GM23338 (cell line): ENCODE measurements around the gene MRGPRG. TPM values are rescaled to one million over a fixed set of nuclear protein-coding genes. Genes with fewer than 3 reads are reported as not detected.

ENCODE experiments used
- ATAC-seq: fragments of 200-7000 bp; cut with Tn5 transposase; 3 replicates; pipeline ENCODE4 v1.9.1; 2020
- DNase-seq: peaks from one replicate; pipeline ENCODE4 v3.0.0-alpha.2; 2015; ENCODE audit warnings: low spot score
- H2AFZ ChIP-seq: fragments of 200-600 bp; sonication (generic); 2 replicates; pipeline ENCODE4 v1.8.0; 2016; ENCODE audit warnings: antibody characterized with exemption, mild to moderate bottlenecking, moderate library complexity
- H3F3A ChIP-seq: fragments of 200-600 bp; sonication (generic); replicated peaks from 2 replicates; pipeline ENCODE4 v1.8.0; 2017; ENCODE audit warnings: antibody characterized with exemption, mixed run types, low read depth
- H3K27ac ChIP-seq: fragments of 200-600 bp; sonication (generic); 2 replicates; pipeline ENCODE4 v1.6.1; 2016; ENCODE audit warnings: low read depth
- H3K27me3 ChIP-seq: fragments of 200-600 bp; sonication (generic); 2 replicates; pipeline ENCODE4 v1.8.0; 2016; ENCODE audit warnings: mild to moderate bottlenecking, mixed run types, moderate library complexity; ENCODE audit not compliant: insufficient read depth
- H3K36me3 ChIP-seq: fragments of 200-600 bp; sonication (generic); 2 replicates; pipeline ENCODE4 v1.8.0; 2016; ENCODE audit warnings: mild to moderate bottlenecking; ENCODE audit not compliant: insufficient read depth
- H3K4me1 ChIP-seq: fragments of 200-600 bp; sonication (generic); 2 replicates; pipeline ENCODE4 v1.8.0; 2016; ENCODE audit warnings: mild to moderate bottlenecking, moderate library complexity; ENCODE audit not compliant: insufficient read depth
- H3K4me2 ChIP-seq: fragments of 200-600 bp; sonication (generic); 2 replicates; pipeline ENCODE4 v1.7.1; 2017; ENCODE audit warnings: mixed run types
- H3K4me3 ChIP-seq: fragments of 200-600 bp; sonication (generic); 2 replicates; pipeline ENCODE4 v1.6.1; 2016; ENCODE audit warnings: mixed run types
- H3K79me2 ChIP-seq: fragments of 200-600 bp; sonication (generic); replicated peaks from 2 replicates; pipeline ENCODE4 v1.8.0; 2017; ENCODE audit warnings: mild to moderate bottlenecking; ENCODE audit not compliant: insufficient read depth
- H3K9me2 ChIP-seq: fragments of 200-600 bp; sonication (generic); 2 replicates; pipeline ENCODE4 v1.8.0; 2017; ENCODE audit not compliant: insufficient read depth
- H4K20me1 ChIP-seq: fragments of 200-600 bp; sonication (generic); replicated peaks from 2 replicates; pipeline ENCODE4 v1.8.0; 2017; ENCODE audit warnings: mild to moderate bottlenecking; ENCODE audit not compliant: insufficient read depth
- H3K27ac Mint-ChIP-seq: 2 replicates; pipeline ENCODE4 v1.8.0; 2020; ENCODE audit warnings: inconsistent platforms, mild to moderate bottlenecking, moderate library complexity, mixed read lengths
- H3K27me3 Mint-ChIP-seq: 3 replicates; pipeline ENCODE4 v1.8.0; 2022; ENCODE audit warnings: low read depth, mild to moderate bottlenecking, moderate library complexity, mixed read lengths, inconsistent platforms; ENCODE audit not compliant: insufficient read depth, poor library complexity
- H3K36me3 Mint-ChIP-seq: 3 replicates; pipeline ENCODE4 v1.8.0; 2021; ENCODE audit warnings: low read depth, mild to moderate bottlenecking, inconsistent platforms, moderate library complexity, mixed read lengths
- H3K4me1 Mint-ChIP-seq: 3 replicates; pipeline ENCODE4 v1.8.0; 2020; ENCODE audit warnings: mild to moderate bottlenecking, inconsistent platforms, mixed read lengths
- H3K4me3 Mint-ChIP-seq: 3 replicates; pipeline ENCODE4 v1.8.0; 2021; ENCODE audit warnings: moderate library complexity, mild to moderate bottlenecking, inconsistent platforms, mixed read lengths
- H3K9me3 Mint-ChIP-seq: 3 replicates; pipeline ENCODE4 v1.8.0; 2020; ENCODE audit warnings: moderate library complexity, mild to moderate bottlenecking, inconsistent platforms, mixed read lengths
- CREB1 ChIP-seq: fragments of 250-450 bp; sonication (Bioruptor Pico); IDR thresholded peaks from 2 replicates; pipeline ENCODE4 v1.5.0; 2020; ENCODE audit warnings: low read depth, mild to moderate bottlenecking, moderate library complexity
- CTCF ChIP-seq, 2 experiments: fragments of 200-600 bp in 1 of 2; sonication (generic) in 1 of 2; conservative IDR thresholded peaks; 2 replicates each; pipeline versions ENCODE4 v1.5.1 to v1.6.1; 2016 to 2017; ENCODE audit warnings: antibody characterized with exemption in 2 of 2, low read depth in 2 of 2, mild to moderate bottlenecking in 2 of 2, moderate library complexity in 1 of 2
- EZH2 ChIP-seq: fragments of 200-600 bp; sonication (generic); IDR thresholded peaks from one replicate; pipeline ENCODE4 v1.8.0; 2017; ENCODE audit warnings: antibody characterized with exemption, mild to moderate bottlenecking, low read depth; ENCODE audit not compliant: unreplicated experiment
- EZH2phosphoT487 ChIP-seq: fragments of 200-600 bp; sonication (generic); IDR thresholded peaks from one replicate; pipeline ENCODE4 v1.8.1; 2018; ENCODE audit warnings: antibody characterized with exemption; ENCODE audit not compliant: unreplicated experiment
- NANOG ChIP-seq: IDR thresholded peaks from 2 replicates; pipeline ENCODE4 v1.6.1; 2016; ENCODE audit warnings: antibody characterized with exemption, borderline replicate concordance
- REST ChIP-seq: IDR thresholded peaks from one replicate; pipeline ENCODE4 v1.6.1; 2018; ENCODE audit warnings: antibody characterized with exemption; ENCODE audit not compliant: unreplicated experiment
- ZNF331 ChIP-seq: fragments of 250-450 bp; sonication (Bioruptor Pico); IDR thresholded peaks from 2 replicates; pipeline ENCODE4 v1.5.0; 2020; ENCODE audit warnings: low read depth, mild to moderate bottlenecking, moderate library complexity
- ZNF462 ChIP-seq: fragments of 250-450 bp; sonication (Bioruptor Pico); IDR thresholded peaks from 2 replicates; pipeline ENCODE4 v1.5.0; 2020; ENCODE audit warnings: mild to moderate bottlenecking, moderate library complexity
- polyA plus RNA-seq: library from polyadenylated mRNA; unstranded; fragments of >200 nt; fragmentation: Nextera tagmentation; extraction: Ambion mirVana; gene quantifications from 2 replicates; pipeline ENCODE4 v1.2.1, GENCODE V29; 2016
- total RNA-seq: library from RNA; depleted of rRNA; stranded (reverse); fragments of >200 nt; shearing (Covaris generic); gene quantifications from 2 replicates; pipeline ENCODE4 v1.2.3, GENCODE V29; 2014

Gene MRGPRG
- total and polyA plus RNA-seq, 2 experiments from 2014 or later, result not detected

GRCh38 chr11:3200388-3201111 lies 18.1 kb downstream of the MRGPRG start (continued):
- TF ChIP-seq ZNF462 (CRISPR knock-in tag) (no peak), CREB1 (CRISPR knock-in tag) (no peak), ZNF331 (CRISPR knock-in tag) (no peak)

- ATAC-seq, result no peak
- no peaks in the 10 kb centered on the region for H3K36me3 ChIP-seq
- no peaks in the 10 kb centered on the region for H3F3A ChIP-seq
- no peak overlapping the region for H3K4me2 ChIP-seq
- H3K9me2 ChIP-seq, result no peaks in the 10 kb centered on the region
- Mint-ChIP-seq H3K4me1 (peaks cover 9% of the 10 kb centered on the region; the same call in 2 of the 3 replicates), H3K4me3 (no peak overlapping the region), H3K9me3 (no peaks in the 10 kb centered on the region), H3K36me3 (no peaks in the 10 kb centered on the region), H3K27me3 (peaks cover 35% of the 10 kb centered on the region), H3K27ac (no peak overlapping the region)
- peaks cover 30% of the 10 kb centered on the region for H3K27me3 ChIP-seq
- no peaks in the 10 kb centered on the region for H3K4me1 ChIP-seq
- no peak for DNase-seq
- H3K4me3 ChIP-seq, result no peak overlapping the region
- H2AFZ ChIP-seq, result no peak overlapping the region
- no peak overlapping the region for H3K27ac ChIP-seq
- H4K20me1 ChIP-seq, result no peaks in the 10 kb centered on the region
- H3K79me2 ChIP-seq, result no peaks in the 10 kb centered on the region
- TF ChIP-seq CTCF (conservative IDR thresholded peaks at IDR 0.05; ENCODE audit: low read depth in 2 of 2) (no peak), EZH2phosphoT487 (no peak), EZH2 (no peak), REST (no peak), NANOG (no peak)
Observed at GRCh38 chr11:3199537-3200295, 18.9 kb downstream of the MRGPRG start.
